Small intestine (tissue), 7 donors: ENCODE measurements around the gene LY6G6C. TPM values are rescaled to one million over a fixed set of nuclear protein-coding genes. Genes with fewer than 3 reads are reported as not detected.
A peak's percentile ranks its signal among the peaks of the same experiment; 100 is the strongest.

Experiments
- DNase-seq, 2 donors: peaks; one replicate each; pipeline versions ENCODE4 v3.0.0 to v3.0.0-alpha.2; 2013
- FAIRE-seq: peaks from 2 replicates; lab custom pipeline; 2012; peaks lifted over from hg19 to GRCh38; lab: Jason Lieb, UNC
- H3K27ac ChIP-seq, 3 donors: one replicate each; pipeline ENCODE4 v1.5.1; 2013; ENCODE audit warnings: low read length in 2 of 3, mild to moderate bottlenecking in 2 of 3, control low read depth in 1 of 3, inconsistent platforms in 1 of 3, low read depth in 1 of 3, moderate library complexity in 1 of 3
- H3K27me3 ChIP-seq, 3 donors: one replicate each; pipeline ENCODE4 v1.6.1; 2013; ENCODE audit warnings: low read length in 3 of 3, inconsistent platforms in 1 of 3; ENCODE audit not compliant: control insufficient read depth in 3 of 3, insufficient read depth in 3 of 3
- H3K36me3 ChIP-seq, 3 donors: one replicate each; pipeline ENCODE4 v1.6.1; 2013; ENCODE audit warnings: low read length in 3 of 3, inconsistent platforms in 1 of 3, low read depth in 1 of 3, mild to moderate bottlenecking in 1 of 3, moderate library complexity in 1 of 3; ENCODE audit not compliant: control insufficient read depth in 3 of 3, insufficient read depth in 2 of 3
- H3K4me1 ChIP-seq, 3 donors: one replicate each; pipeline ENCODE4 v1.6.1; 2013; ENCODE audit warnings: low read length in 2 of 3, inconsistent platforms in 1 of 3, low read depth in 1 of 3, mild to moderate bottlenecking in 1 of 3, moderate library complexity in 1 of 3; ENCODE audit not compliant: control insufficient read depth in 3 of 3, insufficient read depth in 2 of 3
- H3K4me3 ChIP-seq, 3 donors: one replicate each; pipeline ENCODE4 v1.5.1; 2013; ENCODE audit warnings: low read length in 3 of 3, control low read depth in 1 of 3, inconsistent platforms in 1 of 3, low read depth in 1 of 3, mild to moderate bottlenecking in 1 of 3, moderate library complexity in 1 of 3
- H3K9me3 ChIP-seq, 2 donors: one replicate each; pipeline ENCODE4 v1.6.1; 2013; ENCODE audit warnings: low read depth in 1 of 2, low read length in 1 of 2; ENCODE audit not compliant: control insufficient read depth in 2 of 2, insufficient read depth in 1 of 2
- WGBS, 3 donors: extraction: QIAGEN DNeasy Blood & Tissue Kit; methylation state at CpG; one replicate each; pipeline ENCODE4 v1.1.7; 2013; 5-methylcytosine and 5-hydroxymethylcytosine counted together
- polyA plus RNA-seq, 4 donors: library from polyadenylated mRNA; stranded (reverse) in 3 of 4; unstranded in 1 of 4; fragments of 200-250 nt in 3 of 4; fragments of 120-200 nt in 1 of 4; gene quantifications; one replicate each; pipeline versions ENCODE4 v1.2.1 to v1.2.3, GENCODE V29; 2013
- donor health status: healthy with polysubstance abuse.
- donor health status: control.
- donor health status: control.
- donor health status: Bipolar disorder and iron deficiency.
- donor health status: healthy.

The LY6G6C gene
- polyA plus RNA-seq, 4 donors = 0.18 TPM; not detected in 3

DNA sequence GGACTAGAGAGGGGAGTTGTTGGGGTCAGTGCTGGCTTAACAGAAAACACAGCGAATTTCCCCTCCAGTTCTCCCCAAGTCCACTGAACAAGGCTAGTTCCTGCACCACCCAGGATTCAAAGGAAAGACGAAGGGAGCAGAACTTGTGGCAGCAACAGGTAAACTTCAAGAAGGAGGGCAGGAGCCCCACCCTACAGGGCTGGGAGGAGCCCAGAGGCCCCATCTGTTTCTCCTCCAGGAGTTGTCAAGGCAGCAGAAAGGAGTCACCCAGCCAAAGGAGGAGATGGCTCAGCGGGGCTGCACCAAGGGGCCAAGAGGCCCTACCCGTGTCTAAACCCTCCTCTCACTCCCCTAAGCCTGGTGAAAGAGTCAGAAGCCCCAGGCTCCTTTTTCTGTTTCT, 42.7 kb upstream of the LY6G6C start:
- no peaks in the 10 kb centered on the region for H3K27me3 ChIP-seq
- H3K4me1 ChIP-seq = peaks cover 0 to 47% (median 13%) of the 10 kb centered on the region in 3 donors
- peaks cover 0 to 48% (median 0%) of the 10 kb centered on the region in 3 donors for H3K36me3 ChIP-seq
- WGBS, 3 donors = 71 to 76% (median 74%) methylated on average over 4 of the region's 4 CpGs
- H3K9me3 ChIP-seq = no peaks in the 10 kb centered on the region
- DNase-seq (peak in 1 of 2 donors; percentile 49), FAIRE-seq (no peak)
- no peak overlapping the region for H3K4me3 ChIP-seq
- H3K27ac ChIP-seq = no peak overlapping the region

DNA sequence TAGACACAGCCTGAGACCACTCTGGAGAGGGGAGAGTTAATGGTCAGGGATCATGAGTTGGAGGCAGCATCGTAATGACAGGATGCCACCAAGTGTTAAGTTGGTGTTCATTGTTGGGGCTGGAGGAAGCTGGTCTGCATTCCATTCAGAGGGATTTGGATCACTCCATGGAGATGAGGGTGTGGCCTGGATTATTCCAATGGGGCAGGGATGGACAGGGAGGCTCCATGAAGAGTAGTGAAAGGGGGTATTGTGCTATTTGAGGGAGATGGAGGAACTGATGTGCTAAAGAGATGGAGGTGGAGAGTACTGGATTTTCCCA, 42.0 kb upstream of the LY6G6C start:
- peaks cover 0 to 47% (median 13%) of the 10 kb centered on the region in 3 donors for H3K4me1 ChIP-seq
- FAIRE-seq (no peak), DNase-seq (peak; percentile 34 to 43)
- H3K4me3 ChIP-seq = no peak overlapping the region
- H3K27me3 ChIP-seq = no peaks in the 10 kb centered on the region
- WGBS, 3 donors = 21 to 31% (median 29%) methylated on average over 1 of the region's 1 CpG
- H3K36me3 ChIP-seq = peaks cover 0 to 48% (median 0%) of the 10 kb centered on the region in 3 donors
- no peak overlapping the region for H3K27ac ChIP-seq
- H3K9me3 ChIP-seq = no peaks in the 10 kb centered on the region

DNA sequence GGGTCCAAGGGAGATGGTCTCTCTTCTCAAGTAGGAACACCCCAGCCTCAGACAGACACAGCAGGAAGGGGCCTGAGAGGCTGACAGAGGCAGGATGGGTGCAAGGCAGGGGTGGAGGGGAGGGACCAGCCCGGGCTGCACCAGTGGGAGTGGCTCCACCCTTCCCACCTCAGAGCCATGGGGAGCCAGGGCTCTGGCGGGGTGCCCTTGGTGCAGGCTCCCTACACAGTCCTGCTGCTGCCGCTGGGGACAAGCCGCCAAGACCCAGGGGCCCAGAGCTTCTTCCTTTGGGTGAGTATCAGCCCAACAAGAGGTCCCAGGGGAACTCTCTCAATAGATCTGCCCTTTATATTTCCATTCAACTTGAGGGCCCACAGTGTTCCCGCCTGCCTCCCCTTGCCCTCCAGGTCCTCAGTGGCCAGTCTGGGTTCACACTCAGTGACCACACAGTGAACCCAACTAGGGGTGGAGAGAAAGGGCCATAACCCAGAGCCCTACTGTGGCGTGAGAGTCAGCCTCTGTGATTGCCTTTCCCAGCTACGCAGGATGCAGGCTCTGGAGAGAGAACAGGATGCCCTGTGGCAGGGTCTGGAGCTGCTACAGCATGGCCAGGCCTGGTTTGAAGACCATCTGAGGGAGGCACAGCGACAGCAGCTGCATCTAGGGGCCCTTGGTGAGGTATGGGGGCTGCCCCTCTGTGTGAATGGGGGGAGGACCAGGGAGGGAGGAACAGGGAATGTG, 41.5 kb upstream of the LY6G6C start:
- WGBS, 3 donors = 70 to 80% (median 78%) methylated on average over 7 to 8 of the region's 8 CpGs
- FAIRE-seq = no peak
- peaks cover 0 to 47% (median 13%) of the 10 kb centered on the region in 3 donors for H3K4me1 ChIP-seq

DNA sequence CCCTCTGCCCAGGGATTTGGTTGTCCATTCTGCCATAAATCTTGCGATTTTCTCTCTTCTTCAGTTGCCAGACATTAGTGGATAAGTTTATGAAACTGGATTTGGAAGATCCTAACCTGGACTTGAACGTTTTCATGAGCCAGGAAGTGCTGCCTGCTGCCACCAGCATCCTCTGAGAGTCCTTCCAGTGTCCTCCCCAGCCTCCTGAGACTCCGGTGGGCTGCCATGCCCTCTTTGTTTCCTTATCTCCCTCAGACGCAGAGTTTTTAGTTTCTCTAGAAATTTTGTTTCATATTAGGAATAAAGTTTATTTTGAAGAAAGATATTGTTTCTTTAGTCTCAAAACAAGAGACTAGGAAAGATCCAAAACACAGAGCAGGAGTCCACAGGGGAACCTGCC, 40.8 kb upstream of the LY6G6C start, which contains the start of gene SAPCD1:
Gene SAPCD1 (plus strand): TSS at position 301 of the 400 bp plus-strand sequence. CDS start 399 bp downstream, outside the sequence.
- Histone ChIP-seq H3K27me3 (no peaks in the 10 kb centered on the region), H3K4me1 (peaks cover 0 to 46% (median 13%) of the 10 kb centered on the region in 3 donors), H3K9me3 (no peaks in the 10 kb centered on the region), H3K27ac (no peak within 1 kb of the TSS), H3K36me3 (peaks cover 0 to 54% (median 0%) of the 10 kb centered on the region in 3 donors), H3K4me3 (no peak within 1 kb of the TSS)
- FAIRE-seq (no peak), DNase-seq (no peak)
- 80 to 81% (median 80%) methylated on average over 4 of the region's 4 CpGs for WGBS, 3 donors

More for the DNA sequence above, 41.5 kb upstream of the LY6G6C start:
- Histone ChIP-seq H3K4me3 (no peak overlapping the region), H3K27me3 (no peaks in the 10 kb centered on the region), H3K36me3 (peaks cover 0 to 52% (median 0%) of the 10 kb centered on the region in 3 donors), H3K27ac (no peak overlapping the region), H3K9me3 (no peaks in the 10 kb centered on the region)
- DNase-seq = no peak

DNA sequence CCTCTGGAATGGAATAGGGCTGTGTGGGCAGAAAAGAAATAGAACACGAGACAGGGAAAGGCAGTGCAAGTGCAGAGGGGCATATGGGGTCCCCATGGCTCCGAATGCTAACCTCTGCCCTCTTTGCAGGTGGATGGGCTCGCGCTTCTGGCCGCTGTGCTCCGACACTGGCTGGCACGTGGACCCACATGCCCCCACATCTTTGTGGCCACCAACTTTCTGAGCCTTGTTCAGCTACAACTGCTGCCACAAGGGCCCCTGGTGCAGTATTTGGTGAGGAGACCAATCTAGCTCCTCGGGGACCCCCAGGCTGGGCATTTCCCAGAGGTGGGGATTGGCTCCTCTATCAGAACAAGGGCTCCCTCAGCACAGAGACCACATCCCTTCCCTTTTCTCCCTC, 39.8 kb upstream of the LY6G6C start:
- Histone ChIP-seq H3K27ac (peak overlapping the region in 1 of 3 donors; percentile 53), H3K27me3 (no peaks in the 10 kb centered on the region), H3K9me3 (no peaks in the 10 kb centered on the region), H3K4me1 (peaks cover 0 to 41% (median 13%) of the 10 kb centered on the region in 3 donors), H3K4me3 (no peak overlapping the region), H3K36me3 (peaks cover 0 to 54% (median 0%) of the 10 kb centered on the region in 3 donors)
- 87 to 95% (median 92%) methylated on average over 8 of the region's 8 CpGs for WGBS, 3 donors
- FAIRE-seq (no peak), DNase-seq (no peak)

DNA sequence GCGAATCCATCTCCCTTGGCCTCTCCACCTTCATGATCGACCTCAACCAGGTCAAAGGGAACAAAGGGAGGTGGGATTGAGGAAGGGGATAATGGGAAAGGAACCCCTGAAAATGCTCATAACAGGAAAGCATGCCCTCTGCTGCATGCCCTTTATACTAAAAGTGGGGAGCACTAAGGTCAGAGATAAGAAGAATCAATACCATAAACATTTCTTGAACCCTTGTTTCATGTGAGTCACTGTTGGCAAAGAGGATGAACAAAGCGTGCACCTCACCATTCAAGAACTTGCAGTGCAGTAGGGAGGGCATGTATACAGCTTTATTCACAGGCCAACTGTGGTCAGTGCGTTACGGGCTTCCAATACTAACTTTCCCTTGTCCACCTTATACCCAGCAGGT, 39.2 kb upstream of the LY6G6C start:
- DNase-seq = peak; percentile 56 to 89
- WGBS, 3 donors = 36 to 78% (median 54%) methylated on average over 5 of the region's 5 CpGs
- peak overlapping the region; percentile 4 to 70 (median 53) for H3K27ac ChIP-seq
- H3K27me3 ChIP-seq = no peaks in the 10 kb centered on the region
- H3K4me1 ChIP-seq = peaks cover 0 to 38% (median 13%) of the 10 kb centered on the region in 3 donors
- H3K4me3 ChIP-seq = no peak overlapping the region
- no peak for FAIRE-seq
- H3K36me3 ChIP-seq = peaks cover 0 to 54% (median 0%) of the 10 kb centered on the region in 3 donors
- no peaks in the 10 kb centered on the region for H3K9me3 ChIP-seq

DNA sequence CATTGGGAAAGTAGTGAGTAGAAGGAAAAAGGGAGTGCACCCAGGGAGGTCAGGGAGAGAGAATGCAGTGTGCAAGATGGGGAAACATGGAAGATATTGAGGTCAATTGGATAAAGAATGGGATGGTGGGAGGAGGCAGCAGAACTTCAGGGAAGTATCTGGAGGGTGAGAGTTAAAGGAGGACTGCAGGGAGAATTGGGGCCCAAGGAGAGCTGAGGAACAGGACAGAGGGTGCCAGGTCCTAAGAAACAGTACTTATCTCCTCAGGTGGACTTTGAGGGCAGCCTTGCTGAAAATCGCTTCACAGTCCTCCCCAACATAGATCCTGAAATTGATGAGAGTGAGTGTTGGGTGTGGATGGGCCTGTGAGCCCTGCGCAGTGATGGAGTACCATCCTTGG, 36.7 kb upstream of the LY6G6C start:
- no peaks in the 10 kb centered on the region for H3K27me3 ChIP-seq
- WGBS, 3 donors = 89 to 96% (median 91%) methylated on average over 2 of the region's 2 CpGs
- no peaks in the 10 kb centered on the region for H3K9me3 ChIP-seq
- H3K27ac ChIP-seq = no peak overlapping the region
- H3K36me3 ChIP-seq = peaks cover 0 to 47% (median 0%) of the 10 kb centered on the region in 3 donors
- peaks cover 0 to 19% (median 13%) of the 10 kb centered on the region in 3 donors for H3K4me1 ChIP-seq
- H3K4me3 ChIP-seq = no peak overlapping the region
- DNase-seq (no peak), FAIRE-seq (no peak)

DNA sequence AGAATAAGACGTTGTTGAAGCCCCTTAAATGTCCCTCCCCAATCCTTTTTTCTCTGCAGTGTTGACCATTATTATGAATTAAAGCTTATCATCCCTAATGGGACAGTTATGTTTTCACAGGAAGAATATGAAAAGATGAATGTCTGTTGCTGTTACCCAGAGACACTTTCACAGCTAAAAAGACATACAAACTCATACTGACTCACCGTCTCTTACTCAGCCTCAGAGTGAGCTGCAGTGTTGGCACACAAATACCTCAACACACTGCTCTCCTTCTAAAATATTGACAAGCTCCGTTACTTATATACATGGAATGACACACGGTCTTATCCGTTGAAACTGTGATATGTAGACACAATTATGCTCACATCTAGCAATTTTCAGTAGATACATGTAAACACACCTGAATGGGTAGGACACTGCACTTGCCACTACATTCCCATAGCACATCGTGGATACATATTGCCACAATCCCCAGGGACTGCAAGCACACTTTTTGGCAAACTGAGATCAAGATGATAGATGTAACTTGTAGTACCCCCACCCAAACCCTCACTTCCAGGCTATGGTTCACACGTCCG, 31.3 kb upstream of the LY6G6C start:
- Histone ChIP-seq H3K27me3 (no peaks in the 10 kb centered on the region), H3K4me1 (no peaks in the 10 kb centered on the region), H3K4me3 (no peak overlapping the region), H3K36me3 (peaks cover 0 to 9% (median 0%) of the 10 kb centered on the region in 3 donors), H3K27ac (no peak overlapping the region), H3K9me3 (no peaks in the 10 kb centered on the region)
- 75 to 80% (median 76%) methylated on average over 8 of the region's 8 CpGs for WGBS, 3 donors
- FAIRE-seq = no peak
- DNase-seq = no peak
